ENCODE results near the gene NRXN2.

- TF ChIP-seq CTCF (IDR thresholded peaks at IDR 0.05; ENCODE audit: low read length) (no peak), EZH2 (IDR thresholded peaks at IDR 0.05; ENCODE audit: borderline replicate concordance, low read length) (no peak)
Measured at GRCh38 chr11:64718780-64719124, 4.2 kb downstream of the NRXN2 start.
